GM13976 (cell line): ENCODE data around the gene ADGRD2.

Source experiments
- DNase-seq: peaks from one replicate; pipeline ENCODE4 v3.0.0; 2012; ENCODE audit warnings: low spot score
- in situ Hi-C: fragments of 300-500 bp; cut with MboI; formaldehyde crosslinking; loops from one replicate; pipeline ENCODE4 v1.12.0; 2022; ENCODE audit warnings: low sequenced_read_pairs, mixed read lengths, inconsistent platforms; ENCODE audit not compliant: unreplicated experiment
- TF ChIP-seq, protein P1 (sequence below): IDR thresholded peaks from 2 replicates; pipeline ENCODE4 v1.5.1; 2012; ENCODE audit warnings: borderline replicate concordance, mild to moderate bottlenecking; ENCODE audit not compliant: insufficient read depth; ENCODE audit errors: extremely low read depth, missing control alignments, control extremely low read depth

ADGRD2 gene

DNA sequence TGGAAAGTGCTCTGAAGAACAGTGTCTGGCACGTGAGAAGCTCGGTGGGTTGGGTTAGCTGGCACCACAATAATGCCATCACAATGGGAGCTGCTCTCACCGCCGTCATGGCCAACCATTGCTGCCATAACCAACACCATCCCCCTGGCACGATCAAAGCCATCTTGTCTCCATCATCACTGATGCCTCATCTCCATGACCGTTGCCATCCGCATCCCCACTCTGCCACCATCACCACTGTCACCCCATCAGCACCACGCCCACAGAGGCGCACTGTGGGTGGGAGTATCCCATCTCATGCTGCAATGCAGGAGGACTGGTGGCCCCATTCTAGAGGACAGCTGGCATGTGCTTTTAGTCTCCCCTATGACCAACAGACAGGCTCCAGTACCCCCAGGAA, 33.2 kb downstream of the ADGRD2 start:
- TF ChIP-seq, protein P1, sequence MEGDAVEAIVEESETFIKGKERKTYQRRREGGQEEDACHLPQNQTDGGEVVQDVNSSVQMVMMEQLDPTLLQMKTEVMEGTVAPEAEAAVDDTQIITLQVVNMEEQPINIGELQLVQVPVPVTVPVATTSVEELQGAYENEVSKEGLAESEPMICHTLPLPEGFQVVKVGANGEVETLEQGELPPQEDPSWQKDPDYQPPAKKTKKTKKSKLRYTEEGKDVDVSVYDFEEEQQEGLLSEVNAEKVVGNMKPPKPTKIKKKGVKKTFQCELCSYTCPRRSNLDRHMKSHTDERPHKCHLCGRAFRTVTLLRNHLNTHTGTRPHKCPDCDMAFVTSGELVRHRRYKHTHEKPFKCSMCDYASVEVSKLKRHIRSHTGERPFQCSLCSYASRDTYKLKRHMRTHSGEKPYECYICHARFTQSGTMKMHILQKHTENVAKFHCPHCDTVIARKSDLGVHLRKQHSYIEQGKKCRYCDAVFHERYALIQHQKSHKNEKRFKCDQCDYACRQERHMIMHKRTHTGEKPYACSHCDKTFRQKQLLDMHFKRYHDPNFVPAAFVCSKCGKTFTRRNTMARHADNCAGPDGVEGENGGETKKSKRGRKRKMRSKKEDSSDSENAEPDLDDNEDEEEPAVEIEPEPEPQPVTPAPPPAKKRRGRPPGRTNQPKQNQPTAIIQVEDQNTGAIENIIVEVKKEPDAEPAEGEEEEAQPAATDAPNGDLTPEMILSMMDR, result no peak
- in situ Hi-C loops, result no loop called here
- no peak for DNase-seq

DNA sequence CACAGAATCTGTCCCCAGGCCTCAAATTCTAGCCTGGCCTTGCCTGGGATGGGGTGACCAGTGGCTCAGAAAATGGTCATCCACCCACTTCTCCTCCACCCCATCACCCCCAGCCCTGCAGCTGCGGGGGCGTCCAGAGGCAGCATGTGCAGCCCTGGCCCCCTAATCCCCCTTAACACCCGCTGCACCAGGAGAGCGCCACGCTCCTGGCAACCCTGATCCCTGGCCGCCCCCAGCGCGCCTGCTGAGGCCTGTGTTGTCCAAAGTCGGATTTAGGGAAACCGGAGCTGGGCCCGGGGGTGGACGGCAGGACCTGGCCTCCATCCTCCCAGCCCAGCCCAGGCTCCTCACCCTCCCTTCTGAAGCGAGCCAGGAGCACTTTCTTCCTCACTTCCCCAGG, 35.0 kb downstream of the ADGRD2 start:
- in situ Hi-C loops, result no loop called here
- TF ChIP-seq, protein P1, result no peak
- DNase-seq, result no peak

DNA sequence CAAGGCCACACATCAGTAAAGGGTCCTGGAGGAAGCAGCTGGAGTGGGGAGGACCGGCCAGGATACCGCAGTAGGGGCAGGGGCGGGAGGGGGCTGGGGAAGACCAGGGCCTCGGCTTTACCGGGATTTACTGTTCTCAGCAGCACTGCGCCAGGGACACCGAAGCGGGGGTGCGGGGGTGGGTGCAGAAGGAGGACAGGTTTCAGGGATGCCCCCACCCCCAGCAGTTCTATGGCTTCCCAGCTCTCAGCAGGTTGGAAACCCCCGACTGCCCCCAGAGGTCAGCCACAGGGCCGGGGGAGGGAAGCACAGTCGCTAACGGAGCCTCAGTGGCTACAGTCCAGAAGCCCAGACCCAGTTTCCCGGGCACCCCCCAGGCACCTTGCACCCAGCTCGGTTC, 35.7 kb downstream of the ADGRD2 start:
- no peak for DNase-seq
- TF ChIP-seq, protein P1, result no peak
- in situ Hi-C loops, result no loop called here

DNA sequence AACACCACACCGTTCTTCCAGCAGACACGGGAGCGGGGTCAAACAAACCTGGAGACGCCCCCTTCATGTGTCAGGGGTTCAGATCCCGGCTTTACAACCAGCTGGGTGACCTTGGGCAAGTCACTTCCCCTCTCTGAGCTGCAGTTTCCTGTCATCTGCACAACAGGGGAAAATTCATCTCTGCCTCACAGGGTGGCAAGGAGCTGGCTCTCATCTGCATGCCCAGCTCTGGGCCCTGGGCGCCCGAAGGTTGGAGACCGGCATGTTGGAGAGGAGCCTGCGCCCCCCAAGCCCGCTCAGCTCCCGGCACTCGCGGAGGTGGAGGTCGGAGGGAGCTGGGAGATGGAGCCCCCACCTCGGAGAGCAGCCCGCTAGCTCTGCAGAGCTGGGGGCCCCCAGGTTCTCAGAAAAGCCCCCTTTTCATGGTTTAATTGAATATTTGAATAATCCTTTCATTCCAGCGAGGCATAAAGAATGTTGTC, 36.6 kb downstream of the ADGRD2 start:
- in situ Hi-C loops, result no loop called here
- DNase-seq, result no peak
- TF ChIP-seq, protein P1, result no peak

DNA sequence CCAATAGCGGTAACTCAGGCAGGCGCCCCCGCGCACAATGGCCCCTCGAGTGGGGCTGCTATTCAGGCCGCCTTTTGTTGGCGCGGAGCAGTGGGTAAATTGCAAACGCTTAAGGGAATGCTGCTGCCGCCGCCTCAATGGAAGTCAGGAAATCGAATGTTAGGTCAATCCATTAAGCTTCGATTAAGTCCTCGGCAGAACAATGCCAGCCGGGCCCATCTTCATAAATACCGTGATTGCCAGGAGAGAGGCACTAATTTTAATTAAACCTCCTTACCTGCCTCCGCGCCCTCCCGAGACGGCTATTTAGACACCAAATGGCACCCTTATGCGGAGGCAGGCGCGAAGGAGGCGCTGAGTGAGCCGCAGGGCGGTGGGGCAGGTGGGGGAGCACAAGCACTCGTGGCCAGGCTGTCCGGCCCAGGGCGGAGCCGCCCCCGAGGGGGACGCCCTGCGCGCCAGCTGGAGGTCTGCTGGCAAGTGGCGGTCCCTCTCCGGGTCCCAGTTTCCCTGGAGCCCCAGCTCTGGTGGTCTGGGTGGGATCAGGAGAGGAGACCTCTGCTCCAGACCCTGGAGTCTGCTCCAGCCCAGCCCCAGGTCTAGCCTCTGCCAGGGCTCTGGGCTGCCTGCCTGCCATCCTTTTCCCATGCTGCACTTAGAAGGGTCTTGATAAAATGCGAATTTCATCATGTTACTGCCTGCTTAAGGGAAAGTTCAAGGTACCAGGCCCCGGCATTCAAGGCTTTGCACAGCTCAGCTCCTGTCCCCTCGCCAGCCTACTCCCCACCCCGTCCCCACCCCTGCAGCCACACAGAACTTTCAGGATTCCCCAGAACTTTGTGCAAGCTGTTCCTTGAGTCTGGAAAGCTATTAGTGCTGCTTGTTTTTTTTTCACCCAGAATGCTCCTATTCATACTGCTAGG, 37.3 kb downstream of the ADGRD2 start:
- TF ChIP-seq, protein P1, result no peak
- in situ Hi-C loops, result no loop called here
- no peak for DNase-seq

DNA sequence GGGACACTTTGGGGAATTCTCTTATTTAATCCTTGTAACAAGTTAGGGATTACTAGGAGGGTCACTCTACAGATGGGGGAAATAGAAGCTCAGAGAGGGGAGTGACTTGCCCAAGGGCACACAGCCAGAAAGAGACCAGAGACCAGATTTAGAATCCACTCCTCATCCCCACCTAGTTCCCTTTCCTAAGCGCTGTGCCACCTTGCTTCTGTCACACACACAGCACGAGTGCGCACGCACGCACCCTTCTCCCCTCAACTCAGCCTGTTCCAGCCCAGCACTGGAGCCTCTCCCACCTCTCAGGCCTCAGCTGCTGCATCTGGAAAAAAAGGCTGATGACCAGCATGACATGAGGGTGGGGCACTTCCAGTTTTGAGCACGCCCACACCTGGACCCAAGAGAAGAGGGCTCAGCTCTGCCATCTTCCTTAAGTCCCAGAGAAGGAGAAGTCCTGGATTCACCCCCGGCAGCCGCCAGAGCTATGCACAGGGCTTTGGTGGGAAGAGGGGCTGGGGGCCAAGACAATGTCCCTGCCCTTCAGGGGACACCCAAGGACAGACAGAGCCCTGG, 38.5 kb downstream of the ADGRD2 start:
- in situ Hi-C loops, result no loop called here
- no peak for DNase-seq
- TF ChIP-seq, protein P1, result no peak
